Nephron (organoid): ENCODE results near the gene ABLIM2.
"Not testable (repeated sequence)": the region's sequence is repeated elsewhere in the genome, so short reads cannot be mapped to it uniquely, and the experiment has no call there.

Source experiments
- H3K27ac Mint-ChIP-seq, 3 experiments: 2 replicates each; pipeline ENCODE4 v1.8.0; 2020; ENCODE audit warnings: mixed read lengths in 3 of 3, mild to moderate bottlenecking in 2 of 3, moderate library complexity in 1 of 3
- H3K27me3 Mint-ChIP-seq: 2 replicates; pipeline ENCODE4 v1.8.0; 2021; ENCODE audit warnings: low read depth, mild to moderate bottlenecking, moderate library complexity, mixed read lengths
- H3K36me3 Mint-ChIP-seq: 2 replicates; pipeline ENCODE4 v1.8.0; 2020; ENCODE audit warnings: low read depth, mixed read lengths
- H3K4me1 Mint-ChIP-seq: 2 replicates; pipeline ENCODE4 v1.8.0; 2020; ENCODE audit warnings: mixed read lengths
- H3K4me3 Mint-ChIP-seq, 3 experiments: 2 replicates each; pipeline ENCODE4 v1.8.0; 2020; ENCODE audit warnings: mild to moderate bottlenecking in 3 of 3, mixed read lengths in 3 of 3, moderate library complexity in 2 of 3
- H3K9me3 Mint-ChIP-seq: 2 replicates; pipeline ENCODE4 v1.8.0; 2020; ENCODE audit warnings: mixed read lengths
- CTCF ChIP-seq, 3 experiments: fragments of 200-600 bp; sonication (generic); IDR thresholded peaks; one replicate each; pipeline ENCODE4 v1.5.0; 2021; ENCODE audit warnings: antibody characterized with exemption in 3 of 3; ENCODE audit not compliant: unreplicated experiment in 3 of 3

ABLIM2 gene

GRCh38 chr4:7944599-7945220, 213.9 kb downstream of the ABLIM2 start:
- Mint-ChIP-seq H3K36me3 (no peaks in the 10 kb centered on the region), H3K27me3 (peaks cover 20% of the 10 kb centered on the region), H3K4me3 (peak overlapping the region in 2 of 3 experiments; percentile 10 to 27), H3K27ac (peak overlapping the region; percentile 35 to 63 (median 51)), H3K4me1 (peaks cover 35% of the 10 kb centered on the region), H3K9me3 (no peaks in the 10 kb centered on the region)
- no peak for TF ChIP-seq CTCF (IDR thresholded peaks at IDR 0.05; ENCODE audit: unreplicated experiment in 3 of 3)

- peaks cover 25% of the 10 kb centered on the region for H3K4me1 Mint-ChIP-seq
These were observed 214.9 kb downstream of the ABLIM2 start for GRCh38 chr4:7943688-7944087.

GRCh38 chr4:7943211-7943610, 215.4 kb downstream of the ABLIM2 start:
- Mint-ChIP-seq H3K36me3 (no peaks in the 10 kb centered on the region), H3K4me3 (peak overlapping the region in 1 of 3 experiments; percentile 29), H3K4me1 (peaks cover 28% of the 10 kb centered on the region), H3K27ac (peak overlapping the region in 1 of 3 experiments; percentile 44), H3K27me3 (peaks cover 9% of the 10 kb centered on the region), H3K9me3 (no peaks in the 10 kb centered on the region)
- no peak for TF ChIP-seq CTCF (IDR thresholded peaks at IDR 0.05; ENCODE audit: unreplicated experiment in 3 of 3)

More at GRCh38 chr4:7943688-7944087, 214.9 kb downstream of the ABLIM2 start:
- H3K27me3 Mint-ChIP-seq: peaks cover 12% of the 10 kb centered on the region
- H3K36me3 Mint-ChIP-seq, H3K9me3 Mint-ChIP-seq, H3K4me3 Mint-ChIP-seq, H3K27ac Mint-ChIP-seq: not testable (repeated sequence)

GRCh38 chr4:7941965-7942496, 216.6 kb downstream of the ABLIM2 start:
- Mint-ChIP-seq H3K9me3 (no peaks in the 10 kb centered on the region), H3K4me3 (peak overlapping the region; percentile 22 to 78 (median 63)), H3K36me3 (no peaks in the 10 kb centered on the region), H3K27me3 (peaks cover 9% of the 10 kb centered on the region), H3K27ac (peak overlapping the region; percentile 44 to 60 (median 45)), H3K4me1 (peaks cover 40% of the 10 kb centered on the region)
- no peak for TF ChIP-seq CTCF (IDR thresholded peaks at IDR 0.05; ENCODE audit: unreplicated experiment in 3 of 3)

GRCh38 chr4:7941111-7941964, 217.3 kb downstream of the ABLIM2 start:
- H3K27me3 Mint-ChIP-seq: peaks cover 9% of the 10 kb centered on the region
- peak overlapping the region; percentile 51 to 85 (median 55) for H3K27ac Mint-ChIP-seq
- TF ChIP-seq CTCF (IDR thresholded peaks at IDR 0.05; ENCODE audit: unreplicated experiment in 3 of 3): no peak
- H3K4me3 Mint-ChIP-seq: peak overlapping the region; percentile 77 to 87 (median 81)
- peaks cover 42% of the 10 kb centered on the region for H3K4me1 Mint-ChIP-seq
- H3K36me3 Mint-ChIP-seq: no peaks in the 10 kb centered on the region
- no peaks in the 10 kb centered on the region for H3K9me3 Mint-ChIP-seq

GRCh38 chr4:7939377-7940108, 219.1 kb downstream of the ABLIM2 start, which contains the start of gene AFAP1:
Gene AFAP1, minus strand, starts transcription at chr4:7939861. Its CDS starts 67,783 bp downstream, at chr4:7872078.
- H3K9me3 Mint-ChIP-seq: no peaks in the 10 kb centered on the region
- no peaks in the 10 kb centered on the region for H3K36me3 Mint-ChIP-seq
- peak within 1 kb of the TSS; percentile 51 to 90 (median 87) for H3K27ac Mint-ChIP-seq
- H3K4me1 Mint-ChIP-seq: peaks cover 49% of the 10 kb centered on the region
- peak within 1 kb of the TSS; percentile 95 to 97 (median 96) for H3K4me3 Mint-ChIP-seq
- H3K27me3 Mint-ChIP-seq: peaks cover 9% of the 10 kb centered on the region
- no peak for TF ChIP-seq CTCF (IDR thresholded peaks at IDR 0.05; ENCODE audit: unreplicated experiment in 3 of 3)
